Loucy (cell line): ENCODE data around the gene SH3YL1.

Source experiments
- EZH2phosphoT487 ChIP-seq: fragments of 200-600 bp; IDR thresholded peaks from 2 replicates; pipeline ENCODE4 v1.6.1; 2018; ENCODE audit warnings: antibody characterized with exemption, mild to moderate bottlenecking, moderate library complexity, borderline replicate concordance
- TF ChIP-seq, protein P1 (sequence below): fragments of 200-600 bp; sonication (generic); conservative IDR thresholded peaks from 2 replicates; pipeline ENCODE4 v1.5.1; 2014; ENCODE audit warnings: mild to moderate bottlenecking, antibody characterized with exemption, low read length

DNA sequence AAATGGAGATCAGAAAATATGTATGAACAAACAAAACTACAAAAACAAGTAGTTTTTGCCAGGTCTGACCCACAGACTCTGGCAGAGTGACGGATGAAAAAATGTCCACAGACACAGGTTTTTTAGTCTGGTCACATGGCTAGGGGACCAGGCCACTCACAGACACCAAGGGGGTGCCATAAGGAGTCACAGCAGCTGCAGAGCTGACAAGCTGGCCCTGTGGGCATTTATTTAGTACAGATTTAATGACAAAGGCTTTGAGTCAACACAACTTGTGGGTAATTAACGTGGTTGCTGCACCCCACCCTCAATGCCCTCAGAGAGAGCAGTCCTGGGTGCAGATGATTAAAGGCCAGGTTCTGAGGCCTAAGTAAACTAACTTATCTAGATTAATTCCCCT lies 76.0 kb downstream of the SH3YL1 start:
- TF ChIP-seq, protein P1, sequence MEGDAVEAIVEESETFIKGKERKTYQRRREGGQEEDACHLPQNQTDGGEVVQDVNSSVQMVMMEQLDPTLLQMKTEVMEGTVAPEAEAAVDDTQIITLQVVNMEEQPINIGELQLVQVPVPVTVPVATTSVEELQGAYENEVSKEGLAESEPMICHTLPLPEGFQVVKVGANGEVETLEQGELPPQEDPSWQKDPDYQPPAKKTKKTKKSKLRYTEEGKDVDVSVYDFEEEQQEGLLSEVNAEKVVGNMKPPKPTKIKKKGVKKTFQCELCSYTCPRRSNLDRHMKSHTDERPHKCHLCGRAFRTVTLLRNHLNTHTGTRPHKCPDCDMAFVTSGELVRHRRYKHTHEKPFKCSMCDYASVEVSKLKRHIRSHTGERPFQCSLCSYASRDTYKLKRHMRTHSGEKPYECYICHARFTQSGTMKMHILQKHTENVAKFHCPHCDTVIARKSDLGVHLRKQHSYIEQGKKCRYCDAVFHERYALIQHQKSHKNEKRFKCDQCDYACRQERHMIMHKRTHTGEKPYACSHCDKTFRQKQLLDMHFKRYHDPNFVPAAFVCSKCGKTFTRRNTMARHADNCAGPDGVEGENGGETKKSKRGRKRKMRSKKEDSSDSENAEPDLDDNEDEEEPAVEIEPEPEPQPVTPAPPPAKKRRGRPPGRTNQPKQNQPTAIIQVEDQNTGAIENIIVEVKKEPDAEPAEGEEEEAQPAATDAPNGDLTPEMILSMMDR, result no peak
- no peak for TF ChIP-seq EZH2phosphoT487
